NCI-H146 treated with DMSO at 0.1 percent for 48 hours (cell line): Measurements from ENCODE around the gene SETD6.
"Not testable (repeated sequence)": the region's sequence is repeated elsewhere in the genome, so short reads cannot be mapped to it uniquely, and the experiment has no call there.

Experiments
- DNase-seq: peaks from one replicate; lab custom pipeline; 2025; ENCODE audit not compliant: unreplicated experiment; lab: John Stamatoyannopoulos, UW

Gene SETD6

GRCh38 chr16:58515125-58515870 is at the start of gene SETD6:
Gene SETD6, plus strand, starts transcription at chr16:58515517. Its CDS starts 21 bp downstream, at chr16:58515538.
- peak; percentile 27 for DNase-seq

- no peak for DNase-seq
These were observed 49.5 kb upstream of the SETD6 start for GRCh38 chr16:58465817-58466216.

- no peak for DNase-seq
These were observed 48.9 kb upstream of the SETD6 start for GRCh38 chr16:58466396-58466795.

GRCh38 chr16:58467905-58468304 is 47.4 kb upstream of the SETD6 start:
- DNase-seq = no peak

- no peak for DNase-seq
These were observed 43.9 kb upstream of the SETD6 start for GRCh38 chr16:58471209-58471975.

GRCh38 chr16:58472266-58472665 is 43.1 kb upstream of the SETD6 start:
- DNase-seq = no peak

GRCh38 chr16:58472827-58473226 is 42.5 kb upstream of the SETD6 start:
- no peak for DNase-seq

GRCh38 chr16:58474296-58474695 is 41.0 kb upstream of the SETD6 start:
- no peak for DNase-seq

GRCh38 chr16:58475091-58475619 is 40.2 kb upstream of the SETD6 start:
- DNase-seq = no peak

- no peak for DNase-seq
These were observed 38.5 kb upstream of the SETD6 start for GRCh38 chr16:58476791-58477190.

GRCh38 chr16:58478427-58478826 is 36.9 kb upstream of the SETD6 start:
- no peak for DNase-seq

- DNase-seq = no peak
These were observed 34.0 kb upstream of the SETD6 start for GRCh38 chr16:58481226-58481869.

GRCh38 chr16:58481931-58482330 is 33.4 kb upstream of the SETD6 start:
- DNase-seq = no peak

GRCh38 chr16:58485184-58485887 is 30.0 kb upstream of the SETD6 start:
- DNase-seq = no peak

- peak; percentile 16 for DNase-seq
These were observed 27.6 kb upstream of the SETD6 start for GRCh38 chr16:58487566-58488351.

GRCh38 chr16:58488531-58488930 is 26.8 kb upstream of the SETD6 start:
- DNase-seq = no peak

- DNase-seq = no peak
These were observed 25.3 kb upstream of the SETD6 start for GRCh38 chr16:58490065-58490464.

- DNase-seq = not testable (repeated sequence)
These were observed 24.8 kb upstream of the SETD6 start for GRCh38 chr16:58490539-58490938.

GRCh38 chr16:58492066-58492465 is 23.3 kb upstream of the SETD6 start:
- no peak for DNase-seq

GRCh38 chr16:58492735-58493134 is 22.6 kb upstream of the SETD6 start:
- no peak for DNase-seq
